HS-27A (cell line): ENCODE results near the gene CACNB2.
"Not testable (repeated sequence)": the region's sequence is repeated elsewhere in the genome, so short reads cannot be mapped to it uniquely, and the experiment has no call there.

Experiments
- DNase-seq: peaks from one replicate; pipeline ENCODE4 v3.0.0-alpha.2; 2012; ENCODE audit warnings: low read depth, missing footprints

Gene CACNB2

DNA sequence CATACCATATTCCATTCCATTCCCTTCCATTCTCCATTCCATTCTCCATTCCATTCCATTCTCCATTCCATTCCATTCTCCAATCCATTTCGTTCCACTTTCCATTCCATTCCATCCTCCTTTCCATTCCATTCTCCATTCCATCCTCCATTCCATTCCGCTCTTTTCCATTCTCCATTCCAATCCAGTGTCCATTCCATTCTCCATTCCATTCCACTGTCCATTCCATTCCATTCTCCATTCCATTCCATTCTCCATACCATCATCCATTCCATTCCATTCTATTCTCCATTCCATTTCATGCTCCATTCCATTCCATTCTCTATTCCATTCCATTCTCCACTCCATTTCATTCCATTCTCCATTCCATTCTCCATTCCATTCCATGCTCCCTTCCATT is 430.2 kb downstream of the CACNB2 start:
- not testable (repeated sequence) for DNase-seq

DNA sequence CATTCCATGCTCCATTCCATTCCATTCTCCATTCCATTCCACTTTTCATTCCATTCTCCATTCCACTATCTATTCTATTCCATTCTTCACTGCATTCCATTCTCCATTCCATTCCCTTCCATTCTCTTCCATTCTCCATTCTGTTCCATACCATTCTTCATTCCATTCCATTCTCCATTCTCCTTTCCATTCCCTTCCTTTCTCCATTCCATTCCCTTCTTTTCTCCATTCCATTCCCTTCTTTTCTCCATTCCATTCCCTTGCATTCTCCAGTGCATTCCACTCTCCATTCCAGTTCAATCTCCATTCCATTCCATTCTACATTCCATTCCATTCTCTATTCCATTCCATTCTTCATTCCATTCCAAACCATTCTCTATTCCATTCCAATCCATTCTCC is 430.9 kb downstream of the CACNB2 start:
- DNase-seq = no peak

DNA sequence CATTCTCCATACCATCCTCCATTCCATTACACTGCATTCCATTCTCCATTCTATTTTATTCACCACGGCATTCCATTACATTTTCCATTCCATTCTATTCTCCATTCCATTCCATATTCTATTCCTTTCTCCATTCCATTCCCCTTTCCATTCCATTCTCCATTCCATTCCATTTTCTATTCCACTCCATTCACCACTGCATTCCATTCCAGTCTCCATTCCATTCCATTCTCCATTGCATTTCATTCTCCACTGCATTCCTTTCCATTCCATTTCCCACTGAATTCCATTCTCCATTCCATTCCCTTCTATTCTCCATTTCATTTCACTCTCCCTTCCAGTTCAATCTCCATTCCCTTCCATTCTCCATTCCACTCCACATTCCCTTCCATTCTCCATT is 431.6 kb downstream of the CACNB2 start:
- no peak for DNase-seq

DNA sequence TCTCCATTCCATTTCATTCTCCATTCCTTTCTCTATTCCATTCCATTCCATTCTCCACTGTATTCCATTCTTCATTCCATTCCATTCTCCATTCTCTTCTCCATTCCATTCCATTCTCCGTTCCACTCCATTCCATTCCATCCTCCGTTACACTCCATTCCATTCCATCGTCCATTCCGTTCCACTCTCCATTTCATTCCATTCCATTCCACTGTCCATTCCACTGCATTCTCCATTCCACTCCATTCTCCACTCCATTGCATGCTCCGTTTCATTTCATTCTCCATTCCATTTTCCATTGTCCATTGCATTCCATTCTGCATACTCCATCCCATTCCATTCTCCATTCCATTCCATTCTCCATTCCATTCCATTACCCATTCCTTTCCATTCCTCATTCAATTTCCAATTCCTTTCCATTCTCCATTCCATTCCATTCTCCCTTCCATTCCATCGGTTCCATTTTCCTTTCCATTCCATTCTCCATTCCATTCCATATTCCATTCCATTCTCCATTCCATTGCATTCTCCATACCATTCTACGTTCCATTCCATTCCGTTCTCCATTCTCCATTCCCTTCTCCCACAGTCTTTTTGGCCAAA is 432.8 kb downstream of the CACNB2 start:
- no peak for DNase-seq

DNA sequence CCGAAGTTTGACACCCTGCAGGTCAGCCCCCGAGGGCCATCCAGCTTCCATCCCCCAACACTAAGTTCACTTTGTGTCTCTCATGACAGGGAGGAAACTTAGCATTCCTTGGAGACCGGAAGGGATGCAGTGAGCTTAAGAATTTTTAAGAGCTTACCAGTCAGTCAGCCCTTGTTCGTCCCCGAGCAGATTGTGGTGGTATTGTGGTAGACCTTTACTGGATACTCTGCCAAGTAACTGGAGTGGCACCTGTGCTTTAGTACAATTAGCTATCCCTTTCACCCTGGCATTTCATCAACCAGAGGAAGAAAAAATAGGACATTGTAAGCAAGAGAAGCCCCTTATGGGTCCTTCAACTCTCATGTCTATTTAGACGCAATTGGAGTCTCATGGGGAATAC is 436.4 kb downstream of the CACNB2 start:
- no peak for DNase-seq

DNA sequence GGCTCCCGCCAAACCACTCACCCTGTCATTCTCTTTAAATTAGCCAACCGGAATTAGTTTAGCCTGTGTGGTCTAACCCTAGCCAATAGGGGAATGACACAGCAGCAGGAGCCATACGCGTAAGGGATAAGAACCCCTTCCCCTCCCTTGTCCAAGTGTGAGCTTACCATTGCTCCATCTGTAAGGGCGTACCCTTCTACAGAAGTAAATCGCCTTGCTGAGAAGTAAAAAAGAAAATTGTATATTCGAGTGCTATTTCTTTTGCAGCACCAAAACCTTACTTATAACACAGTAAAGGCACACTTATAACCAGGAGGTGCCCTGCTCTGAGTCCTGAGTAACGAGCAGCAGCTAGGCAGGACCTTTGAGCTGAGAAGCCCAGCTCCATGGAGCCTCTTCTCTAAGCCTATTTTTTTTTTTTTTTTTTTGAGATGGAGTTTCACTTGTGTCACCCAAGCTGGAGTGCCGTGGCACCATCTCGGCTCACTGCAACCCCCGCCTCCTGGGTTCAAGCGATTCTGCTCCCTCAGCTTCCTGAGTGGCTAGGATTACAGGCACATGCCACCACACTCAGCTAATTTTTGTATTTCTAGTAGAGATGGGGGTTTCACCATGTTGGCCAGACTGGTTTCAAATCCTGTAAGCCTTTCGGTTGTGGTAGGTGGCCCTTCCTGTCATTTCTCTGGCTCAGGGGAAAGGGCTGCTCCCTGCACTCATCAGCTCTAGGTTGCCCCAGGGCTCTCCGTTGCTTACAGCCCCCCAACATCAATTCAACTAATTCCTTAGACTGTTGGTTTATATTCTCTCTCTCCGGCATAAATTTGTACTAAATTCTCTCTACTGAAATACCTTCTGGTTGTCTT is 437.8 kb downstream of the CACNB2 start:
- no peak for DNase-seq

DNA sequence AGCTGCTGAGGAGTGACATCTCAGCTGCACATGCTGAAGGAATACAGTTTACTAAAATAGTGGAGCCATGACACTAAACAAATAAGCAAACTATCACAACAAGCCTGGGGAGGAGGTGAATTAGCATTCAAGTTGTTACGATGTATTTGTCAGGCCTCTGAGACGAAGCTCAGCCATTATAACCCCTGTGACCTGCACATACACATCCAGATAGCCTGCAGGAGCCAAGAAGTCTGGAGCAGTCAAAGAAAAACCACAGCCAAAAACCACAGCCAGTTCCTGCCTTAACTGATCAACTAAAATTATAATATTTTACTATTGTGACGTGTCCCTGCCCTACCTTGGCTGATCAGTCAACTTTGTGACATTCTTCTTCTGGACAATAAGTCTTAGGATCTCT is 442.6 kb downstream of the CACNB2 start:
- DNase-seq = no peak

DNA sequence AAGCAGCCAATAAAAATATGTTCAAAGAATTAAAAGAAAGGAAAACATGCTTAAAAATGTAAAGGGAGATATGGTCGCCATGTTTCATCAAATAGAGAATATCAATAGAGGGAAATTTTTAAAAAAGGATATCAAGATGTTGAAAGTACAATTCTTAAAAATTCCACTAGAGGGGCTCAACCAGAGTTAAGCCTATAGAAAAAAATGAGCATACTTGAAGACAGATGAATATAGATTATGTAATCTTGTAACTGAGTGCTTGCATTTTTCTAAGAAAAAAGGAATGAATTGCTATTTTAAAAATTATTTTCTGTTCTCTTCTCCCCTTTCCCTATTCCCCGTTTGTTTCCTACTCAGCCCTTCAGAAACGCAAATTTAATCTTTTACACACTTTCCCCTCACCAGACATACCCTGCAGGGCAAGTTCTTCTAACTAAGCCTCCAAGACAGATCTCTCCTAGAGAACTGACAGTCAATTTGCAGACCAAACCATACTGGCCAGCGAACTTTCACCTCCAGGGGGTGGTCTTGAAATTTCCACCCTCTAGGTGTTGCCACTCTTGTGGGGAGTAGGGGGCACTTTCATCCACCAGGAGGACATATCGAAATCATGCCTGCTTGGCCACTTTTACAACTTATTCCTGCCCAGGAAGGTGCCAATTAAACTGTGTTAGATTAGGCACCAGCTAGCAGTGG is 443.5 kb downstream of the CACNB2 start:
- DNase-seq = no peak

DNA sequence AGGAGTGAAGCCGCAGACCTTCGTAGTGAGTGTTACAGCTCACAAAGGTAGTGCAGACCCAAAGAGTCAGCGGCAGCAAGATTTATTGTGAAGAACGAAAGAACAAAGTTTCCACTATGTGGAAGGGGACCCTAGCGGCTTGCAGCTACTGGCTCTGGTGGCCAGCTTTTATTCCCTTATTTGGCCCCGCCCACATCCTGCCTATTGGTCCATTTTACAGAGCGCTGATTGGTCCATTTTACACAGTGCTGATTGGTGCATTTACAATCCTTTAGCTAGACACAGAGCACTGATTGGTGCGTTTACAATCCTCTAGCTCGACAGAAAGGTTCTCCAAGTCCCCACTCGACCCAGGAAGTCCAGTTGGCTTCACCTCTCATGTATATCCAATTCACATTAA is 446.4 kb downstream of the CACNB2 start:
- not testable (repeated sequence) for DNase-seq

DNA sequence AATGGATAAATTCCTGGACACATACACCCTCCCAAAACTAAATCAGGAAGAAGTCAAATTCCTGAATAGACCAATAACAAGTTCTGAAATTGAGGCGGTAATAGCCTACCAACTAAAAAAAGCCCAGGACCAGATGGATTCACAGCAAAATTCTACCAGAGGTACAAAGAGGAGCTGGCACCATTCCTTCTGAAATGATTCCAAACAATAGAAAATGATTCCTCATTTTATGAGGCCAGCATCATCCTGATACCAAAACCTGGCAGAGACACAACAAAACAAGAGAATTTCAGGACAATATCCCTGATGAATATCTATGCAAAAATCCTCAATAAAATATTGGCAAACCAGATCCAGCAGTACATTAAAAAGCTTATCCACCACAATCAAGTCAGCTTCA is 450.9 kb downstream of the CACNB2 start:
- DNase-seq = not testable (repeated sequence)
